ENCODE results near the gene DSCAM. TPM values are rescaled to one million over a fixed set of nuclear protein-coding genes. Genes with fewer than 3 reads are reported as not detected.

The DSCAM gene
- total and polyA plus RNA-seq, 4 donors, result 0.02 to 0.25 (median 0.09) TPM

GRCh38 chr21:40130476-40130875, 716.5 kb downstream of the DSCAM start:
- no peaks in the 10 kb centered on the region for H3K36me3 ChIP-seq (ENCODE audit: control insufficient read depth in 4 of 4, insufficient read depth in 4 of 4, low read length in 4 of 4)
- TF ChIP-seq, protein P1, sequence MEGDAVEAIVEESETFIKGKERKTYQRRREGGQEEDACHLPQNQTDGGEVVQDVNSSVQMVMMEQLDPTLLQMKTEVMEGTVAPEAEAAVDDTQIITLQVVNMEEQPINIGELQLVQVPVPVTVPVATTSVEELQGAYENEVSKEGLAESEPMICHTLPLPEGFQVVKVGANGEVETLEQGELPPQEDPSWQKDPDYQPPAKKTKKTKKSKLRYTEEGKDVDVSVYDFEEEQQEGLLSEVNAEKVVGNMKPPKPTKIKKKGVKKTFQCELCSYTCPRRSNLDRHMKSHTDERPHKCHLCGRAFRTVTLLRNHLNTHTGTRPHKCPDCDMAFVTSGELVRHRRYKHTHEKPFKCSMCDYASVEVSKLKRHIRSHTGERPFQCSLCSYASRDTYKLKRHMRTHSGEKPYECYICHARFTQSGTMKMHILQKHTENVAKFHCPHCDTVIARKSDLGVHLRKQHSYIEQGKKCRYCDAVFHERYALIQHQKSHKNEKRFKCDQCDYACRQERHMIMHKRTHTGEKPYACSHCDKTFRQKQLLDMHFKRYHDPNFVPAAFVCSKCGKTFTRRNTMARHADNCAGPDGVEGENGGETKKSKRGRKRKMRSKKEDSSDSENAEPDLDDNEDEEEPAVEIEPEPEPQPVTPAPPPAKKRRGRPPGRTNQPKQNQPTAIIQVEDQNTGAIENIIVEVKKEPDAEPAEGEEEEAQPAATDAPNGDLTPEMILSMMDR (IDR thresholded peaks at IDR 0.05; ENCODE audit: control extremely low read depth, extremely low read depth), result no peak
- no peak overlapping the region for H3K4me3 ChIP-seq
- H3K9me3 ChIP-seq (ENCODE audit: control insufficient read depth in 4 of 4, insufficient read depth in 3 of 4, low read length in 3 of 4), result peaks cover 0 to 6% (median 0%) of the 10 kb centered on the region in 4 donors
- no peak overlapping the region for H3K9ac ChIP-seq (ENCODE audit: insufficient read depth in 1 of 2, low read length in 2 of 2)
- 93 to 96% methylated on average over 3 of the region's 3 CpGs for WGBS, 2 donors
- no peak overlapping the region for H3K27ac ChIP-seq (ENCODE audit: low read depth in 1 of 2, low read length in 1 of 2)
- DNase-seq, result no peak
- ATAC-seq (ENCODE audit: insufficient read depth, low FRiP score), result no peak
- no peaks in the 10 kb centered on the region for H3K4me1 ChIP-seq (ENCODE audit: control insufficient read depth in 5 of 5, insufficient read depth in 5 of 5, low read length in 5 of 5)
- no peaks in the 10 kb centered on the region for H3K27me3 ChIP-seq (ENCODE audit: control insufficient read depth in 3 of 3, insufficient read depth in 3 of 3, low read length in 2 of 3)

DNA sequence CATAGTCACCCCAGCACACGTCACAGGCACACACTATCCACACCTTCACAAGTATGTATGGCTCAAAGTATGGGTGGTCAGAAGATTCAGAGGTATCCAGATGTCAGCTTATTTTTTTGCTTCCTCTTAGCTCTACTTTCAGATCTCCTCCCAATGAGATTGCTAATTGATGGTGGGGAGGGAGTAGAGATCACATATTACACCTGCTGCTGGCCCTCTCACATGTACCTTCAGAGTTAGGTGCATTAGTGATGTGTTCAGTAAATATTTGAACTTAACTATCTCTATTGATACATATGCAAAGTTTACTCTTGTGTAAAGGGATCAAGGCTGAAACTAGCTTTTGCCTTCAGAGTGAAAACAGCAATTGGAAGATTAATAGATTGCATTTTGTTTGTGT, 717.1 kb downstream of the DSCAM start:
- Histone ChIP-seq H3K4me1 (ENCODE audit: control insufficient read depth in 5 of 5, insufficient read depth in 5 of 5, low read length in 5 of 5) (no peaks in the 10 kb centered on the region), H3K9me3 (ENCODE audit: control insufficient read depth in 4 of 4, insufficient read depth in 3 of 4, low read length in 3 of 4) (peaks cover 0 to 6% (median 0%) of the 10 kb centered on the region in 4 donors)
- 92% methylated on average over 1 of the region's 1 CpG for WGBS, 2 donors

DNA sequence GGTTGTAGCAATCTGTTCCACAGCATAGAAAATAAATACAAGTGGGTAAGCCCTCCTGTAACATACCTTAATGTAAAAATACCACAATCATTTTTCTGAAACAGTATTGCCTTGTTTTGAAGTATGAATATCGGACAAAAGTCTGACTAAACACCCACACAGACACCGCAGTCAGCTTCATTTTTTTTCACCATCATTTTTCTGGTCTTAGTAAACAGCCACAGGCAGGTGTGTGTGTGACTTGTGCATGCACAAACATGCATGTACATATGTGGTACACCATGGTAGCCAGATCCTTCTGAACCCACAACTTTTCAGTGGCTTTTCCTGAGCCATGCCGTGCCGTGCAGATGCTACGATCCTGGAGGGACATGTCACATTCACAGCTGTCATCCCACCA, 718.1 kb downstream of the DSCAM start:
- H3K9ac ChIP-seq (ENCODE audit: insufficient read depth in 1 of 2, low read length in 2 of 2), result no peak overlapping the region
- WGBS, 2 donors, result 87 to 95% methylated on average over 5 of the region's 5 CpGs
- H3K27me3 ChIP-seq (ENCODE audit: control insufficient read depth in 3 of 3, insufficient read depth in 3 of 3, low read length in 2 of 3), result no peaks in the 10 kb centered on the region
- DNase-seq (no peak), ATAC-seq (ENCODE audit: insufficient read depth, low FRiP score) (no peak)
- no peaks in the 10 kb centered on the region for H3K36me3 ChIP-seq (ENCODE audit: control insufficient read depth in 4 of 4, insufficient read depth in 4 of 4, low read length in 4 of 4)
- no peak overlapping the region for H3K27ac ChIP-seq (ENCODE audit: low read depth in 1 of 2, low read length in 1 of 2)
- H3K9me3 ChIP-seq (ENCODE audit: control insufficient read depth in 4 of 4, insufficient read depth in 3 of 4, low read length in 3 of 4), result peaks cover 0 to 6% (median 0%) of the 10 kb centered on the region in 4 donors
- H3K4me3 ChIP-seq, result no peak overlapping the region
- no peaks in the 10 kb centered on the region for H3K4me1 ChIP-seq (ENCODE audit: control insufficient read depth in 5 of 5, insufficient read depth in 5 of 5, low read length in 5 of 5)
- TF ChIP-seq, protein P1 (IDR thresholded peaks at IDR 0.05; ENCODE audit: control extremely low read depth, extremely low read depth), result no peak

More for the DNA sequence above, 717.1 kb downstream of the DSCAM start:
- H3K27ac ChIP-seq (ENCODE audit: low read depth in 1 of 2, low read length in 1 of 2), result no peak overlapping the region
- H3K36me3 ChIP-seq (ENCODE audit: control insufficient read depth in 4 of 4, insufficient read depth in 4 of 4, low read length in 4 of 4), result no peaks in the 10 kb centered on the region
- no peaks in the 10 kb centered on the region for H3K27me3 ChIP-seq (ENCODE audit: control insufficient read depth in 3 of 3, insufficient read depth in 3 of 3, low read length in 2 of 3)
- TF ChIP-seq, protein P1 (IDR thresholded peaks at IDR 0.05; ENCODE audit: control extremely low read depth, extremely low read depth), result no peak
- DNase-seq (no peak), ATAC-seq (ENCODE audit: insufficient read depth, low FRiP score) (no peak)
- no peak overlapping the region for H3K4me3 ChIP-seq
- H3K9ac ChIP-seq (ENCODE audit: insufficient read depth in 1 of 2, low read length in 2 of 2), result no peak overlapping the region

GRCh38 chr21:40120940-40121575, 725.9 kb downstream of the DSCAM start:
- Histone ChIP-seq H3K27ac (ENCODE audit: low read depth in 1 of 2, low read length in 1 of 2) (no peak overlapping the region), H3K27me3 (ENCODE audit: control insufficient read depth in 3 of 3, insufficient read depth in 3 of 3, low read length in 2 of 3) (no peaks in the 10 kb centered on the region), H3K9ac (ENCODE audit: insufficient read depth in 1 of 2, low read length in 2 of 2) (no peak overlapping the region), H3K9me3 (ENCODE audit: control insufficient read depth in 4 of 4, insufficient read depth in 3 of 4, low read length in 3 of 4) (no peaks in the 10 kb centered on the region), H3K4me3 (no peak overlapping the region), H3K4me1 (ENCODE audit: control insufficient read depth in 5 of 5, insufficient read depth in 5 of 5, low read length in 5 of 5) (no peaks in the 10 kb centered on the region), H3K36me3 (ENCODE audit: control insufficient read depth in 4 of 4, insufficient read depth in 4 of 4, low read length in 4 of 4) (no peaks in the 10 kb centered on the region)
- ATAC-seq (ENCODE audit: insufficient read depth, low FRiP score) (no peak), DNase-seq (peak; percentile 21 to 67 (median 41))
- WGBS, 2 donors, result 34 to 36% methylated on average over 4 of the region's 4 CpGs
- TF ChIP-seq, protein P1 (IDR thresholded peaks at IDR 0.05; ENCODE audit: control extremely low read depth, extremely low read depth), result peak; percentile 37

All from lung (tissue), 12 donors.